HG03280 (cell line): ENCODE results near the gene GTF2IRD1.
"Not testable (repeated sequence)": the region's sequence is repeated elsewhere in the genome, so short reads cannot be mapped to it uniquely, and the experiment has no call there.

Experiments used
- ATAC-seq: cut with Tn5 transposase; IDR thresholded peaks from one replicate; pipeline ENCODE4 v1.9.1; 2021; ENCODE audit warnings: mild to moderate bottlenecking, moderate library complexity; ENCODE audit not compliant: unreplicated experiment

GTF2IRD1 gene, protein sequence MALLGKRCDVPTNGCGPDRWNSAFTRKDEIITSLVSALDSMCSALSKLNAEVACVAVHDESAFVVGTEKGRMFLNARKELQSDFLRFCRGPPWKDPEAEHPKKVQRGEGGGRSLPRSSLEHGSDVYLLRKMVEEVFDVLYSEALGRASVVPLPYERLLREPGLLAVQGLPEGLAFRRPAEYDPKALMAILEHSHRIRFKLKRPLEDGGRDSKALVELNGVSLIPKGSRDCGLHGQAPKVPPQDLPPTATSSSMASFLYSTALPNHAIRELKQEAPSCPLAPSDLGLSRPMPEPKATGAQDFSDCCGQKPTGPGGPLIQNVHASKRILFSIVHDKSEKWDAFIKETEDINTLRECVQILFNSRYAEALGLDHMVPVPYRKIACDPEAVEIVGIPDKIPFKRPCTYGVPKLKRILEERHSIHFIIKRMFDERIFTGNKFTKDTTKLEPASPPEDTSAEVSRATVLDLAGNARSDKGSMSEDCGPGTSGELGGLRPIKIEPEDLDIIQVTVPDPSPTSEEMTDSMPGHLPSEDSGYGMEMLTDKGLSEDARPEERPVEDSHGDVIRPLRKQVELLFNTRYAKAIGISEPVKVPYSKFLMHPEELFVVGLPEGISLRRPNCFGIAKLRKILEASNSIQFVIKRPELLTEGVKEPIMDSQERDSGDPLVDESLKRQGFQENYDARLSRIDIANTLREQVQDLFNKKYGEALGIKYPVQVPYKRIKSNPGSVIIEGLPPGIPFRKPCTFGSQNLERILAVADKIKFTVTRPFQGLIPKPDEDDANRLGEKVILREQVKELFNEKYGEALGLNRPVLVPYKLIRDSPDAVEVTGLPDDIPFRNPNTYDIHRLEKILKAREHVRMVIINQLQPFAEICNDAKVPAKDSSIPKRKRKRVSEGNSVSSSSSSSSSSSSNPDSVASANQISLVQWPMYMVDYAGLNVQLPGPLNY

GRCh38 chr7:74453322-74454011 is at the start of gene GTF2IRD1:
TSS of gene GTF2IRD1 (plus strand) at chr7:74453906. CDS start at chr7:74508081, 54,175 bp downstream.
- no peak for ATAC-seq

- no peak for ATAC-seq
Observed at GRCh38 chr7:74404388-74404700, 49.4 kb upstream of the GTF2IRD1 start.

DNA sequence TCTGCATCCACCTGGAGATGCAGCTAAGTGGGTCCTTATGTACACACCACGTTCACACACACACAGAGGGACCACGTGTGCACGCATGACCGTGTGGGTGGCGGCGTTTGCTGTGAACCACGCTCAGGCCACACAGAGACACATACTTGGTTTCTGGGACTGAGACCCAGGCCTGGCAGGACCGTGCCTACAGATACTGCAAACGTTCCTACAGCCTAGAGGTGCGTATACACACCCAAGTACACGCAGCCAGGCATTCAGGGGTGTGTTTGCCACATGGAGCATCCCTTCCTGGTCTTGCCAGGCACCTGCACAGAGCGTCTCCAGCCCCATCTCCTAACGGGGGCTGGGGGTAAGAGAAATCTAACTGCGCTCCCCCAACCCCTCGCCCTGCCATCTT is 49.0 kb upstream of the GTF2IRD1 start:
- ATAC-seq, result no peak

DNA sequence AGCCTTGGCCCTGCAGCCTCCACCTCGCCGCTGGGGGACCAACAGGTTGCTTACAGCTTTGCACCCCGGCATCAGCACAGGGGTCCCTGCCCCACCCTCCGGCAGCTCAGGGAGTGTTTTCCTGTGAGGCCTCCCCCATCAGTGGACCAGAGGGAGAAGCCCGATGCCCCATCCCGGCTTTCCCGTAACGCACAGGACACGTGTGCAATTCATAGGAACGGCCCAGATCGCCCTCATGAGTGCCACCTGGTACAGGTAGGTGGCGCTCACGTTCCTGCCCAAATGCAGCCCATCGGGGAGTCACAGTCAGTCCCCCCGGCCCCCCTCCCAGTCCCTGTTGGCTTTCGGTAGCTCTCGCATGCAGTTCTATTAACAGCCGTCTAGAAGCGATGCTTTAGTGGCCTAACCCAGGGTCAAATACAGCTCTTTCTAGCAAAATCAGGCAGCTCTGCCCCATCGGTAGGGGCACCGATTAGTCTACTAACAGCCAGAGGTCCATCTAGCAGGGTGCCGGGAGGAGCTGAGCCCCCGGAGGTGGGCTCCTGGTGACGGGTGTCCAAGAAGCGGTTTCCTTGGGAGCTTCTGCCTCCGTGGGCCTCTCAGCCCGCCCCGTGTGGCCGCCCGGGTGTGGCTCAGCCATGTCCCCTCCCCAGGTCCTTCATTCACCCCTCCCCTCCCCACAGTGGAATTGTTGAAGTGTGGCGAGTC is 48.4 kb upstream of the GTF2IRD1 start:
- no peak for ATAC-seq

DNA sequence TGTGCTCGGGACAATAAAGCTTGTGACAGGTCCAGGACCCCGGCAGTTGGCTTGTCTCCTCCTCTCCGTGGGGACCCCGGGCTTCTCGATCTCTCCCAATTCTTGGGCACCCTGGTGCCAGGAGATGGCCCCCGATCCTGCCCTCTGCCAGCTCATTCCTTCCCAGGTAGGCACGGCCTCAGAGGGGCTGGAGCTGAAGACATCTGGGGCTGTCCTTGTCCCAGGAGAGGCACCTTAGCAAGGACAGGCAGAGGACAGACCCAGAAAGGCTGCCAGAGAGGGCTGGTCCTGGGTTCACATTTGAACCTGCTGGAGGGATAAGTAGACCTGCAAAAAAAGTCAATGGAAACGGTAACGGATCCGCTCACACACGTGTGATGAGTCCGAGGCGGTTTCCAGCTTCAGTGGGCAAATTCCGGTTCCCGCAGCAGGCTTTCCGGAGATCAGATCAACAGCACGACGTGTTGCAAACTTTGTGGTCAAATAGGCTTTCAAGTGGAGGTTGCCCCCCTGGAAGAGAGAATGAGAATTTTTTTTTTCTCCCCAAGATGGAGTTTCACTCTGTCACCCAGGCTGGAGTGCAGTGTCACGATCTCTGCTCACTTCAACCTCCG is 47.7 kb upstream of the GTF2IRD1 start:
- no peak for ATAC-seq

GRCh38 chr7:74407958-74408357 is 45.7 kb upstream of the GTF2IRD1 start:
- no peak for ATAC-seq

DNA sequence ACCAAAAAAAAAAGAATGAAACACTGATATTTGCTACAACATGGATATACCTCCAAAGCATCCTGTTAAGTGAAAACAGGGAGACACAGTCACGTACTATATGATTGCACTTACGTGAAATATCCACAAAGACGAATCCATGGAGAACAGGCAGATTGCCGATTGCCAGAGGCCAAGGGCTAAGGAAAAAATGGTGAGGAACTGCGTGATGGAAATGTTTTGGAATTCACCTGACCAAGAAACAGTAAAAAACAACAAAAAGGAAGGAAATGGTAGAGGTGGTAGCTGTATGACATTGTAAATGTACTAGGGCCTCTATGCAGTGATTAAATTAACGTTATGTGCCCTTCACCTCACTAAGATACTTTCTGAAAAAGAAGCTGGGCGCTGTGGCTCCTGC is 44.1 kb upstream of the GTF2IRD1 start:
- ATAC-seq, result no peak

DNA sequence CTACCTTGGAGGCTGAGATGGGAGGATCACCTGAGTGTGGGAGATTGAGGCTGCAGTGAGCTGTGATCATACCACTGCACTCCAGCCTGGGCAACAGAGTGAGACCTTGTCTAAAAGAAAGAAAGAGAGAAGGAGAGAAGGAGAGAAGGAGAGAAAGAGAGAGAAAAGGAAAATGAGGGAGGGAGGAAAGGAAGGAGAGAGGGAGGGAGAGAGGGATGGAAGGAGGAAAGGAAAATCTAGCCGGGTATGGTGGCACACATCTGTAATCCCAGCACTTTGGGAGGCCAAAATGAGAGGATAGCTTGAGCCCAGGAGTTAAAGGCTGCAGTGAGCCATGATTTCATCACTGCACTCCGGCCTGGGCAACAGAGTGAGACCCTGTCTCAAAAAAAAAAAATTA is 42.9 kb upstream of the GTF2IRD1 start:
- no peak for ATAC-seq

- ATAC-seq, result not testable (repeated sequence)
Observed at GRCh38 chr7:74411571-74411970, 42.1 kb upstream of the GTF2IRD1 start.

GRCh38 chr7:74412056-74412455 is 41.6 kb upstream of the GTF2IRD1 start:
- ATAC-seq, result no peak

GRCh38 chr7:74412603-74413002 is 41.1 kb upstream of the GTF2IRD1 start:
- no peak for ATAC-seq

- ATAC-seq, result not testable (repeated sequence)
Observed at GRCh38 chr7:74414595-74415333, 38.9 kb upstream of the GTF2IRD1 start.

DNA sequence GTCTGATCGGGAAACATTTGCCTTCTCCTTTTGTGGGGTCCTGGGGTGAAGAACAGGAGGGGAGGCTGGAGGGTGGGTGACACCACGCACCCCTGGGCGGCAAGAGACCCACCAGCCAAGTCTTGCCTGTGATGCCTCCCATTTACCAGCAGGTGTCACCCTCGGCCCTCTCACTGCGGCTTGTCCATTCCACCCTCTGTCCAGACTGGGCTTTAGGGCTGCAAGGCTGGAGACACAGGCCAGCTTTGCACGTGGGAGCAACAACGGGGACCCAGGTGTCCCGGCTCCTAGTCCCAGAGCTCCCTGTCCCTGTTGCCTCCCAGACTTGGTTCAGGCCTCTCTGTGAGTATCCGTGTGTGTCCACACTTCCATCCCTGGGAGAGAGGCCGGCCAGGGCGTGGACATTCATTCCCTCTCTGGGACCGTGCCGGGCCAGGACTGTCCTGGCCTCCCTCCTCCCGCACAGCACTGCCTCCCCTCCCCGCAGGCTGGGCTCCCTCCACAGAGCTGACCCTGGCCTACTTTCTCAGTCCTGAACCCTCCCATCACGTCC is 36.2 kb upstream of the GTF2IRD1 start:
- no peak for ATAC-seq

DNA sequence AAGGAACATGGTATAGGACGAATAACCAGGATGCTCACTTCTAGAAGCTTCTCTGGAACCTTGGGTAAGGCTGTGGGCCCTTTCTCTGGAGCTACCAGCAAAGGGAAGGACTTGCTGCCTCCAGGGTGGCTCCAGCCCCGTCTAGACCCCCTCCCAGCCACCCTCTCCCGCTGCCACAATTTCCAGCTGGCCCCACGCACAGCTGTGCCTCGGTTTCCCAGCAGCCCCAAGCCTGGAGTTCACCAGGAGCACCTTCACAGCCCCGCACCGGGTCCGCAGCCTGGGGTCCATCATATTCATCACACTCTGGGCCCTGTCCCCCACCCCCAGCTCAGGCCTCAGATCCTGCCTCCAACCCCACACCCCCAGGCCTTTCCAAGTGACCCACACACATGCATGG is 35.6 kb upstream of the GTF2IRD1 start:
- no peak for ATAC-seq

DNA sequence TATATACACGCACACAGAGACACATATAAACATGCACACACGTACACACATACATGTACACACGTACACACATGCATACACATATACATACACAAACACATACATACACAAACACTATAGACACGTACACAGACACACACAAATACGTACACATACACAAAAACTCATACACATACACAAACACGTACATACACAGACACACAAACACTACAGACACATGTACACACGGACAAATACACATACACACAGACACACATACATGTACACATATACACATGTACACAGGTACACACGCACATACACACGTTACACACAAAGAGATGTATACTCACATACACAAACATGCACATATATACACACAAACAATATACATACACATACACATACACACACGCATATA is 35.2 kb upstream of the GTF2IRD1 start:
- ATAC-seq, result no peak

DNA sequence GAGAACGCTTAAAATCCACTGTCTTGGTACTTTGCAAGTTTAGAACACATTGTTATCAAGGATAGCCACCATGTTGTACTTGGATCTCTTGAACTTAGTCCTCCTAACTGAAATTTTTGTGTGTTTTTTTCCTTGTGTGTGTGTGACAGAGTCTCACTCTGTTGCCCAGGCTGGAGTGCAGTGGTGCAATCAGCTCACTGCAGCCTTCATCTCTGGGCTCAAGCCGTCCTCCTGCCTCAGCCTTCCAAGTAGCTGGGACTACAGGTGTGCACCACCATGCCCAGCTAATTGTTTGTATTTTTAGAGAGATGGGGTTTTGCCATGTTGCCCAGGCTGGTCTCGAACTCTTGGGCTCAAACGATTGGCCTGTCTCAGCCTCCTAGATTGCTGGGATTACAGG is 34.5 kb upstream of the GTF2IRD1 start:
- ATAC-seq, result not testable (repeated sequence)

DNA sequence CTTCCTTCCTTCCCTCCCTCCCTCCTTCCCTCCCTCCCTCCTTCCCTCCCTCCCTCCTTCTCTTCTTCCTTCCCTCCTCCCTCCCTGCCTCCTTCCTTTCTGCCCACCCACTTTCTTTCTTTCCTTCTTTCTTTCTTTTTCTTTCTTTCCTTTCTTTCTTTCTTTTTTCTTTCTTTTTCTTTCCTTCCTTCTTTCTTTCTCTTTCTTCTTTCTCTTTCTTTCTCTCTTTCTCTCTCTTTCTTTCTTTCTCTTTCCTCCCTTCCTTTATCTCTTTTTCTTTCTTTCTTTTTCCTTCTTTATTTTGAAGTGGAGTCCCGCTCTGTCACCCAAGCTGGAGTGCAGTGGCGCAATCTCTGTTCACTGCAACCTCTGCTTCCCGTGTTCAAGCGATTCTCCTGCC is 33.7 kb upstream of the GTF2IRD1 start:
- ATAC-seq, result no peak

DNA sequence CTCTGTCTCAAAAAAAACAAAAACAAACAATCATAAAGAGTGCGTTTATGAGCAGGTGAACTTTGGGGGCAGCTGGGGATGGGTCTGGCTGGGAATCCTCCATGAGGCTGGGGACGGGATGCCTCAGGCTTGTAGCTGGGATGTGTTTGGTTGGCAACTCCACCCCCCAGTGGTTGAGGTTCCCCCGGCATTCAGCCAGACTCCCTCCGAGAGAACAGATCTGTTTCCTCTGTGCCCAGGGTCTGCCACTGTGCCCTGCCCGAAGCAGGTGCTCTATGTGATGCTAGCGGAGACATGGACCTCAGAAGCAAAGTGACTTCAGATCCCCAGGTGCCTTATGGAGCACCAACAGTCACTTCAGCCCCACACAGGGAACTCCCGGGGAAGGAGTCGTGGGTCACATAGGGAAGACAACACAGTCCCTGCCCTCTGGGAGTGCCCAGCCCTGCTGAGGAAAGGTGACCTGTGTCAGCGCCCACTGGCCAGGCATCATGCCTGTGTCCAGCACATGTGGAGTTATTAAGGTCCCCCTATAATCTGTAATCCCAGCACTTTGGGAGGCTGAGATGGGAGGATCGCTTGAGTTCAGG is 29.3 kb upstream of the GTF2IRD1 start:
- ATAC-seq, result no peak

- ATAC-seq, result no peak
Observed at GRCh38 chr7:74428023-74428422, 25.7 kb upstream of the GTF2IRD1 start.
